Endothelial cell of umbilical vein (primary cell): ENCODE measurements around the gene TRAPPC3.

Experiments used
- EZH2 ChIP-seq: IDR thresholded peaks from 2 replicates; pipeline ENCODE4 v1.6.1; 2012; ENCODE audit warnings: borderline replicate concordance, low read depth, mild to moderate bottlenecking, moderate library complexity, low read length, inconsistent platforms; ENCODE audit not compliant: severe bottlenecking
- JUN ChIP-seq: IDR thresholded peaks from 2 replicates; pipeline ENCODE4 v1.6.1; 2011; ENCODE audit warnings: borderline replicate concordance, low read depth; ENCODE audit not compliant: insufficient read length, insufficient read depth
- MYC ChIP-seq: IDR thresholded peaks from one replicate; pipeline ENCODE4 v1.6.1; 2011; ENCODE audit warnings: mild to moderate bottlenecking, low read depth, low read length
- POLR2A ChIP-seq: IDR thresholded peaks from 2 replicates; pipeline ENCODE4 v1.6.1; 2012; ENCODE audit warnings: low read depth, mild to moderate bottlenecking, control low read depth, low read length
- POLR2AphosphoS5 ChIP-seq: IDR thresholded peaks from 2 replicates; pipeline ENCODE4 v1.6.1; 2012; ENCODE audit warnings: low read depth, mild to moderate bottlenecking, control low read depth, low read length, moderate library complexity; ENCODE audit not compliant: insufficient read depth
- TF ChIP-seq, protein P1 (sequence below), 2 donors: IDR thresholded peaks; 1 replicate in 1 of 2; 2 replicates in 1 of 2; pipeline ENCODE4 v1.5.1; 2011; ENCODE audit warnings: low read length in 2 of 2, mild to moderate bottlenecking in 2 of 2, moderate library complexity in 2 of 2, control low read depth in 1 of 2, inconsistent platforms in 1 of 2, low read depth in 1 of 2; ENCODE audit not compliant: insufficient read depth in 1 of 2; ENCODE audit errors: extremely low read depth in 1 of 2
- TF ChIP-seq, protein P2 (sequence below): IDR thresholded peaks from 2 replicates; pipeline ENCODE4 v1.6.1; 2011; ENCODE audit not compliant: insufficient read depth, insufficient read length

DNA sequence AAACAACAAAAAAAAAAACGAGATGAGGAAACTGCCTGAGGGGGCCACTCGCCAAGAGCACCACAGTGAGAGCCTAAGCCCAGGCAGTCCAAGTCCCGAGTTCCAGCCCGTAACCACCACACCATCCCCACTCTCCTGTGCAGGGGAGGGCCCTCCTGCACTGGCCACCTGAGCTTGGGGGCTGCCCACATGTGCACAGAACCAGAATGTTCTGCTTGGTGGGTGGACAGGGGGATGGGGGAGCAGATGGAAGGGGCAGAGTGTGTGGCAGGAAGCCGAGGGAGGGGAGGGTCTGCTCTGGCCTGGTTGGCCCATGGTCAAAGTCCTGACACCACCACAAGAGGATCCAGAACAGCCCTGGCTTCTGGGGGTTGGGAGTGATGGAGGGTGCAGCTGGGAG is 43.0 kb downstream of the TRAPPC3 start:
- TF ChIP-seq, protein P1, sequence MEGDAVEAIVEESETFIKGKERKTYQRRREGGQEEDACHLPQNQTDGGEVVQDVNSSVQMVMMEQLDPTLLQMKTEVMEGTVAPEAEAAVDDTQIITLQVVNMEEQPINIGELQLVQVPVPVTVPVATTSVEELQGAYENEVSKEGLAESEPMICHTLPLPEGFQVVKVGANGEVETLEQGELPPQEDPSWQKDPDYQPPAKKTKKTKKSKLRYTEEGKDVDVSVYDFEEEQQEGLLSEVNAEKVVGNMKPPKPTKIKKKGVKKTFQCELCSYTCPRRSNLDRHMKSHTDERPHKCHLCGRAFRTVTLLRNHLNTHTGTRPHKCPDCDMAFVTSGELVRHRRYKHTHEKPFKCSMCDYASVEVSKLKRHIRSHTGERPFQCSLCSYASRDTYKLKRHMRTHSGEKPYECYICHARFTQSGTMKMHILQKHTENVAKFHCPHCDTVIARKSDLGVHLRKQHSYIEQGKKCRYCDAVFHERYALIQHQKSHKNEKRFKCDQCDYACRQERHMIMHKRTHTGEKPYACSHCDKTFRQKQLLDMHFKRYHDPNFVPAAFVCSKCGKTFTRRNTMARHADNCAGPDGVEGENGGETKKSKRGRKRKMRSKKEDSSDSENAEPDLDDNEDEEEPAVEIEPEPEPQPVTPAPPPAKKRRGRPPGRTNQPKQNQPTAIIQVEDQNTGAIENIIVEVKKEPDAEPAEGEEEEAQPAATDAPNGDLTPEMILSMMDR (IDR thresholded peaks at IDR 0.05; ENCODE audit: extremely low read depth in 1 of 2, insufficient read depth in 1 of 2, low read depth in 1 of 2, low read length in 2 of 2): no peak
- TF ChIP-seq JUN (no peak), POLR2AphosphoS5 (no peak), POLR2A (no peak), MYC (no peak), EZH2 (no peak)
- TF ChIP-seq, protein P2, sequence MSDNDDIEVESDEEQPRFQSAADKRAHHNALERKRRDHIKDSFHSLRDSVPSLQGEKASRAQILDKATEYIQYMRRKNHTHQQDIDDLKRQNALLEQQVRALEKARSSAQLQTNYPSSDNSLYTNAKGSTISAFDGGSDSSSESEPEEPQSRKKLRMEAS: no peak
